CMK (cell line): ENCODE data around the gene SLC35A5.

Experiments
- DNase-seq: peaks from one replicate; pipeline ENCODE4 v3.0.0-alpha.2; 2010; ENCODE audit warnings: low read depth

The SLC35A5 gene

DNA sequence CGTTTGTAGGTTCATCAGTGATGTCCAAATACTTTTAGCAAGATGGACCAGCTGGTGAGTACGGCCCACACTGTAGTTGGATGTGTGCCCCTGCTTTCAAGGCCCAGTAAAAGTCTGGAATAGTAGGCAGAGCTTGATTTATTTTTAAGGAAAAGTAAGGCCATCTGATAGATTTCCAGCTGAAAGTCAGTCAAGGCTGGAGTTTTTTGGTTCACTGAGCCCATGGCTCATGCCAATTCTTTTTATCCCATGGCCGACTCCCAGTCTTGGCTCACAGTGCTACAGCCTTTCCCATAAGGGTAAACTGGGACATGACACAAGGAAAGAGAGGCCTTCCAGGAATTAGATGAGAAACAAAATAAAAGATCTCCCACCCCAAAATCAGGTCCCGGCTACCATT, 65.6 kb downstream of the SLC35A5 start:
- DNase-seq, result no peak

GRCh38 chr3:112627919-112628466, 66.1 kb downstream of the SLC35A5 start:
- DNase-seq, result no peak

DNA sequence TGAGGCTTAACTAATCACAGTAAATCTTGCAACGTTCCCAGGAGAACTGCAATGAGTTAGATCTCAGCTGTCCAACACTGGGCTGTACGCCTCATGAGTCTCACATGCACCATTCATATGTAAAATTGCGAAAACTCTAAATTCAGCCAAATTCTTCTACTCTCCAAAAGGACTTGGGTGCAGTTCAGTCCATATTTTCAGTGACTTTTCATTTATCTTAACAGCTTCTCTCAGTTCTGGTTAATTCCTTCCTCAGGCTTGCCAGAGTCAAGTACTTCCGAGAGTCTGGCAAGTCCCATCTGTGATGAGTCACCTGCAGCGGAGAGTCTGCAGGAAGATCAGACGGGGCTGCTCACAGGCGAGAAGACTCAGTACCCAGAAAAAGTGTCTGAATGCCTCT, 67.6 kb downstream of the SLC35A5 start:
- DNase-seq, result no peak

GRCh38 chr3:112631257-112631656, 69.4 kb downstream of the SLC35A5 start:
- DNase-seq, result no peak

GRCh38 chr3:112632596-112632995, 70.8 kb downstream of the SLC35A5 start:
- DNase-seq, result no peak

DNA sequence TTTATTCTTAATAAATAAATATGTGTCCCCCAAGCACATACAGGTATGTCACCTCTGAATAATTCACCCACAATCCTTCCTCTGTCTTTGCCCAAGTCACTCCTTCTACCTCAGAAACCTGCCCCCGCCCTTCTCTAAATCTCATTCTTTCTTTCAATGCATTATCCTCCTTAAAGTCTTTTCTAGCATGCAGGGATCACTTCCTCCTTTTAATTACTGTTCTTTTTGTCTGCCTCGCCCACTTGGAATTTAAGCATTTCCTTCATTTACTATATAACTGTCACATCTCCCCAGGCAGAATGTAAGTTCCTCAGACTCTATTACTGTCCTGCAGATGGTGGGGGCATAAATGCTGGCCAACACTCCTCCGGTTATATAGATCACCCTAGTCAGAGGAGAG, 71.3 kb downstream of the SLC35A5 start:
- DNase-seq, result no peak

DNA sequence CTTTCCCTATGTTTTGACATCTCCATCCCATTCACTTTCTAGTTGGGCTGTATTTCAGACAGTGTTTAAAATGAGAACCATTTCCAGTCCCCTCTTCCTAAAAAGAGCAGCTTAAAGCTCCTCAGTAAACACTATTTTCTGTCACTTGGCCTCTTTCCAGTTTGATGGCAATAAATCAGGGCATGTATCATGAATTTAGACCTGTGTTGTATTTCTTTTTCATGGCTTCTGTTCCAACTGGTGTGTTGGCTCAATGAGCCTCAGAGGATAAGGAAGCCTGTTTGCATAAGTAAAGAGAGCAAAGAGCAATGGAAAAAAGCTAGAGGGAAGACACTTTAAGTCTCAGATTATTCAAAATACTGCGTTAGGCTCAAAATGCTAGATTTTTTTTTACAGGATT, 71.9 kb downstream of the SLC35A5 start:
- no peak for DNase-seq

DNA sequence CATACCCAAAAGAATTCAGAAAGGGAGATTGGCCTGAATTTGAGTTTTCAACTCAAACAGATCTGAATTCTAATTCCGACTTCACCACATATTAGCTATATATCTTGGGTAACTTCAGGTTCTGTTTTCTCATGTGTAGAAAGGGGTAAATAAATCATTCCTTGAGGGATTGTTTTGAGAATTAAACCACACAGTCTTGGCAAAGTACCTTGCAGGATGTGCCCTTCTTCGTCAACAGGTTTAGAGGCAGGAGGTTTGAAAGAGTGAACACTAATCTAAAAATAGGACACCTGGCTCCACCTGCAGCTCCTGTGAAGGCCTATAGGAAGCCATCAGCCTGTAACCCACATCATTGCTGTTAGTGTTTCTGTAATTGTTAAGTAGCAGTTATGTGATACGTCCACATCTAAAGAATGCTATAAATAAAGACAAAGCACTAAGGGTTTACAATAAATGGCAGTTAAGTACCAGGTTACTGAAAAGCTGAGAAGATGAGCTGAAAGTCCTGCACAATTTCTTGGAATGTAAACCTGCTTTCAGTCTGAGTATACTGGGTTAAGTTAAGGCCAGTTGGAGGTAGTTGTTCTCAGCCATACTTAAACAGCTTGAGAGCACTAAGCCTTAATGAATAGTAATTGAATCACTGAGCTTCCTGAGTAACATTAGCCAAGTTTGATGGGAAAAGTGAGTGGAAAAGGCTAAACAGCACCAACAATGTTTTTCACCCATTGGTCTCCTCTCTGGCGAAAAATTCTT, 73.1 kb downstream of the SLC35A5 start:
- DNase-seq, result no peak
